ENCODE data around the gene DDX60. TPM values are rescaled to one million over a fixed set of nuclear protein-coding genes. Genes with fewer than 3 reads are reported as not detected.

The DDX60 gene, protein sequence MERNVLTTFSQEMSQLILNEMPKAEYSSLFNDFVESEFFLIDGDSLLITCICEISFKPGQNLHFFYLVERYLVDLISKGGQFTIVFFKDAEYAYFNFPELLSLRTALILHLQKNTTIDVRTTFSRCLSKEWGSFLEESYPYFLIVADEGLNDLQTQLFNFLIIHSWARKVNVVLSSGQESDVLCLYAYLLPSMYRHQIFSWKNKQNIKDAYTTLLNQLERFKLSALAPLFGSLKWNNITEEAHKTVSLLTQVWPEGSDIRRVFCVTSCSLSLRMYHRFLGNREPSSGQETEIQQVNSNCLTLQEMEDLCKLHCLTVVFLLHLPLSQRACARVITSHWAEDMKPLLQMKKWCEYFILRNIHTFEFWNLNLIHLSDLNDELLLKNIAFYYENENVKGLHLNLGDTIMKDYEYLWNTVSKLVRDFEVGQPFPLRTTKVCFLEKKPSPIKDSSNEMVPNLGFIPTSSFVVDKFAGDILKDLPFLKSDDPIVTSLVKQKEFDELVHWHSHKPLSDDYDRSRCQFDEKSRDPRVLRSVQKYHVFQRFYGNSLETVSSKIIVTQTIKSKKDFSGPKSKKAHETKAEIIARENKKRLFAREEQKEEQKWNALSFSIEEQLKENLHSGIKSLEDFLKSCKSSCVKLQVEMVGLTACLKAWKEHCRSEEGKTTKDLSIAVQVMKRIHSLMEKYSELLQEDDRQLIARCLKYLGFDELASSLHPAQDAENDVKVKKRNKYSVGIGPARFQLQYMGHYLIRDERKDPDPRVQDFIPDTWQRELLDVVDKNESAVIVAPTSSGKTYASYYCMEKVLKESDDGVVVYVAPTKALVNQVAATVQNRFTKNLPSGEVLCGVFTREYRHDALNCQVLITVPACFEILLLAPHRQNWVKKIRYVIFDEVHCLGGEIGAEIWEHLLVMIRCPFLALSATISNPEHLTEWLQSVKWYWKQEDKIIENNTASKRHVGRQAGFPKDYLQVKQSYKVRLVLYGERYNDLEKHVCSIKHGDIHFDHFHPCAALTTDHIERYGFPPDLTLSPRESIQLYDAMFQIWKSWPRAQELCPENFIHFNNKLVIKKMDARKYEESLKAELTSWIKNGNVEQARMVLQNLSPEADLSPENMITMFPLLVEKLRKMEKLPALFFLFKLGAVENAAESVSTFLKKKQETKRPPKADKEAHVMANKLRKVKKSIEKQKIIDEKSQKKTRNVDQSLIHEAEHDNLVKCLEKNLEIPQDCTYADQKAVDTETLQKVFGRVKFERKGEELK (N-terminal part only)
- total RNA-seq: 15.1 and 21.5 TPM in 2 replicates

DNA sequence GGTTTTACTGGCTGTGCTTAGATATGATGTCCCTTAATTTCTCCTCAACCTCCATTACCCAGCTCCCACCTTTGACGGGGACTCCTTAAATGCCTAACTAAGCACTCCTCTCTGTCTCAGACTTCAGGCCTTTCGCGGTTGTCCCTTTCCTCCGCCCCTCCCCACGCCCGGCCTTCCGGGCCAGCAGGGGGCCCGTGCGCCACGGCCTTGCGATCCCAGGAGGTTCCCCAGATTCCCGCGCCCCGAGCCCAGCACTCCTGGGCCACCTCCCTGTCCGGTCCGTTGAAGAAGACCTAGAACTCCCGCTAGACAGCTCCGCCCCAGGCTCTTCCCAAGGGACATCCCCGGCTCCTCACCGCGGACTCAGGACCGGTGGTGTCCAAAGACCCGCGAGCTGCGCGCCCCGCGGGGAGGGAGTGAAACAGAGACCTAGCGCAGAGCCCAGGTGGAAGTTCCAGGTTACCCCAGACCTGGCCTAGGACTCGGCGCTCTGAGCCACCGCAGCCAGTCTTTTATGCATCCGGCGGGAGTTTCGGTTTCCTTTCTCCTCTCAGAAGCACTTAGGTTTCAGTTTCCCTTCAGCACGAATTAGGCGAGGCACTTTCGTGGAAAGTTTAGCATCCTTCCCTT lies at the start of gene DDX60:
Gene DDX60 (minus strand): TSS at position 487 of the 630 bp plus-strand sequence. CDS start 7,493 bp downstream, outside the sequence.

Other genes with a start within 250 kb of the DDX60 start
- 4.6 and 7.4 TPM in 2 replicates for gene ANXA10, start 226.2 kb downstream of the DDX60 start, total RNA-seq
- gene DDX60L, start 161.7 kb upstream of the DDX60 start, total RNA-seq: 7.4 and 10.6 TPM in 2 replicates
- gene PALLD, start 178.3 kb upstream of the DDX60 start, total RNA-seq: 48.2 and 62.4 TPM in 2 replicates

All from bronchial smooth muscle cell (primary cell).